OCI-LY3 (cell line): ENCODE results near the gene IGFL4.

Experiments used
- H2AFZ ChIP-seq: fragments of 200-600, 300-600 bp; shearing (Covaris generic); 2 replicates; pipeline ENCODE4 v1.6.0; 2014; ENCODE audit warnings: antibody characterized with exemption, low read depth, low read length
- H3K27ac ChIP-seq: fragments of 200-600, 300-600 bp; sonication (generic); 2 replicates; pipeline ENCODE4 v1.5.1; 2014; ENCODE audit warnings: mild to moderate bottlenecking, low read length, moderate library complexity, mixed read lengths
- H3K27me3 ChIP-seq: fragments of 200-600, 300-600 bp; sonication (generic); 2 replicates; pipeline ENCODE4 v1.6.1; 2014; ENCODE audit warnings: low read depth, low read length, mixed read lengths
- H3K36me3 ChIP-seq: fragments of 200-600, 300-600 bp; sonication (generic); replicated peaks from 2 replicates; pipeline ENCODE3; 2014; ENCODE audit warnings: low read depth, low read length, mixed read lengths
- H3K4me1 ChIP-seq: fragments of 300-600, 200-600 bp; sonication (generic); 2 replicates; pipeline ENCODE4 v1.6.1; 2014; ENCODE audit warnings: low read length, mixed read lengths
- H3K4me2 ChIP-seq: fragments of 200-600, 300-600 bp; sonication (generic); 2 replicates; pipeline ENCODE4 v1.6.1; 2014; ENCODE audit warnings: low read length, mixed read lengths
- H3K4me3 ChIP-seq: fragments of 300-600, 200-600 bp; sonication (generic); 2 replicates; pipeline ENCODE4 v1.5.1; 2014; ENCODE audit warnings: antibody characterized with exemption, mild to moderate bottlenecking, low read length, moderate library complexity
- H3K79me2 ChIP-seq: fragments of 300-600, 200-600 bp; shearing (Covaris generic); 2 replicates; pipeline ENCODE4 v1.6.1; 2014; ENCODE audit warnings: mild to moderate bottlenecking, low read length, mixed read lengths
- H3K9ac ChIP-seq: fragments of 300-600, 200-600 bp; shearing (Covaris generic); 2 replicates; pipeline ENCODE4 v1.6.0; 2014; ENCODE audit warnings: mild to moderate bottlenecking, low read length, moderate library complexity
- H3K9me3 ChIP-seq: fragments of 200-600, 300-600 bp; shearing (Covaris generic); 2 replicates; pipeline ENCODE4 v1.6.1; 2014; ENCODE audit warnings: low read length, mixed read lengths; ENCODE audit not compliant: insufficient read depth
- H4K20me1 ChIP-seq: fragments of 200-600, 300-600 bp; sonication (generic); 2 replicates; pipeline ENCODE4 v1.6.1; 2016; ENCODE audit warnings: low read length, mixed read lengths; ENCODE audit not compliant: insufficient read depth
- EZH2phosphoT487 ChIP-seq: fragments of 200-600 bp; shearing (Covaris generic); IDR thresholded peaks from 2 replicates; pipeline ENCODE4 v1.6.1; 2018; ENCODE audit warnings: antibody characterized with exemption, mixed run types, low read depth
- TF ChIP-seq, protein P1 (sequence below): fragments of 200-600, 300-600 bp; sonication (generic); IDR thresholded peaks from 2 replicates; pipeline ENCODE4 v1.5.1; 2014; ENCODE audit warnings: antibody characterized with exemption, low read length, low read depth

The IGFL4 gene

GRCh38 chr19:45990113-45990728, 50.6 kb downstream of the IGFL4 start:
- H3K4me1 ChIP-seq = peaks cover 3% of the 10 kb centered on the region; the same call in 1 of the 2 replicates

More at GRCh38 chr19:45990113-45990728, 50.6 kb downstream of the IGFL4 start:
- H3K79me2 ChIP-seq = no peaks in the 10 kb centered on the region
- no peak overlapping the region for H3K9ac ChIP-seq
- TF ChIP-seq EZH2phosphoT487 = no peak
- TF ChIP-seq, protein P1, sequence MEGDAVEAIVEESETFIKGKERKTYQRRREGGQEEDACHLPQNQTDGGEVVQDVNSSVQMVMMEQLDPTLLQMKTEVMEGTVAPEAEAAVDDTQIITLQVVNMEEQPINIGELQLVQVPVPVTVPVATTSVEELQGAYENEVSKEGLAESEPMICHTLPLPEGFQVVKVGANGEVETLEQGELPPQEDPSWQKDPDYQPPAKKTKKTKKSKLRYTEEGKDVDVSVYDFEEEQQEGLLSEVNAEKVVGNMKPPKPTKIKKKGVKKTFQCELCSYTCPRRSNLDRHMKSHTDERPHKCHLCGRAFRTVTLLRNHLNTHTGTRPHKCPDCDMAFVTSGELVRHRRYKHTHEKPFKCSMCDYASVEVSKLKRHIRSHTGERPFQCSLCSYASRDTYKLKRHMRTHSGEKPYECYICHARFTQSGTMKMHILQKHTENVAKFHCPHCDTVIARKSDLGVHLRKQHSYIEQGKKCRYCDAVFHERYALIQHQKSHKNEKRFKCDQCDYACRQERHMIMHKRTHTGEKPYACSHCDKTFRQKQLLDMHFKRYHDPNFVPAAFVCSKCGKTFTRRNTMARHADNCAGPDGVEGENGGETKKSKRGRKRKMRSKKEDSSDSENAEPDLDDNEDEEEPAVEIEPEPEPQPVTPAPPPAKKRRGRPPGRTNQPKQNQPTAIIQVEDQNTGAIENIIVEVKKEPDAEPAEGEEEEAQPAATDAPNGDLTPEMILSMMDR = no peak
- H3K4me3 ChIP-seq = no peak overlapping the region
- peaks cover 11% of the 10 kb centered on the region; the same call in 1 of the 2 replicates for H3K27me3 ChIP-seq
- no peaks in the 10 kb centered on the region for H3K9me3 ChIP-seq
- no peak overlapping the region for H3K27ac ChIP-seq
- H2AFZ ChIP-seq = no peak overlapping the region
- no peak overlapping the region for H3K4me2 ChIP-seq
- H3K36me3 ChIP-seq = no peaks in the 10 kb centered on the region
- H4K20me1 ChIP-seq = no peaks in the 10 kb centered on the region
